ENCODE measurements around the gene ACY1. TPM values are rescaled to one million over a fixed set of nuclear protein-coding genes. Genes with fewer than 3 reads are reported as not detected.

Gene ACY1
- total RNA-seq, 1 experiment from 2014 or later = 50.3 TPM

DNA sequence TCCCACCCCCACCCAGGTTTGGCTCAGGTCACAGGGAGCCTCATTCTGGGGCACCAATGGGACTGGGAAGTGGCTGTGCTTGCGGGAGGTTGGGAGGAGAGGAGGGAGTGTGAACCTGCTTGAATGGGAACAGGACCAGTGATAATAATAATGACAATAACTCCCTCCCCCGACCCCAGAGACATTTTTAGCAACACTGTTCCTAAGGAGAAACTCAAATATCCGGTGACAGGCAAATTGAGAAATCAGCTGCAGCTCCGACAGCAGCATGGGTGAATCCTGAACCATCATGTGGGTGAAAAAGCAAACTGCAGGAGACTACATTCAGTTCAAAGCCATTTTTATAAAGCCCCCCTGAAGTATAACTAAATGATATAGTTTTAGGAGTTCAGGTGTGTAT lies 24.0 kb downstream of the ACY1 start:
- TF ChIP-seq SIN3A (IDR thresholded peaks at IDR 0.05; ENCODE audit: borderline replicate concordance, insufficient read depth, low read depth, low read length) (no peak), POLR2AphosphoS5 (IDR thresholded peaks at IDR 0.05; ENCODE audit: low read depth, low read length) (no peak), CTCF (IDR thresholded peaks at IDR 0.05) (no peak), TCF7L2 (IDR thresholded peaks at IDR 0.05; ENCODE audit: low read depth, low read length) (no peak), REST (IDR thresholded peaks at IDR 0.05; ENCODE audit: insufficient read depth in 1 of 2, low read depth in 2 of 2, low read length in 1 of 2) (no peak)
- H3K4me3 ChIP-seq (ENCODE audit: low read depth in 2 of 2, low read length in 2 of 2) = no peak overlapping the region
- intact Hi-C loops (cut with micrococcal nuclease; ENCODE audit: unreplicated experiment) = loop anchor here (10.0 kb wide), 1 partner anchor 48 kb away; the partner anchor contains the start of gene DUSP7
- in situ Hi-C loops (cut with HindIII; ENCODE audit: low pct_unique_long_range_greater_than_20kb, low sequenced_read_pairs) = no loop called here
- H3K9me3 ChIP-seq (ENCODE audit: control insufficient read depth, insufficient read depth, low read depth, low read length) = no peaks in the 10 kb centered on the region
- CTCF ChIA-PET = no interaction called here
- no peaks in the 10 kb centered on the region for H3K27me3 ChIP-seq (ENCODE audit: control insufficient read depth, insufficient read depth, low read length)
- H3K36me3 ChIP-seq (ENCODE audit: control insufficient read depth, insufficient read depth, low read length) = no peaks in the 10 kb centered on the region
- BruUV-seq (replicated peaks) = no TSS peak
- no peak for DNase-seq (ENCODE audit: low read depth, low spot score)
- no peaks in the 10 kb centered on the region for H3K4me1 ChIP-seq (ENCODE audit: control insufficient read depth, insufficient read depth, low read length)
- POLR2A ChIA-PET = interaction anchor here (0.6 kb wide), 1 partner anchor 66 kb away, joined by 5 read pairs; the partner anchor contains the start of gene RRP9
- no peak for ATAC-seq
- no peak overlapping the region for H3K27ac ChIP-seq (ENCODE audit: low read length)

GRCh38 chr3:52010431-52010830 lies 27.1 kb downstream of the ACY1 start:
- Histone ChIP-seq H3K9me3 (ENCODE audit: control insufficient read depth, insufficient read depth, low read depth, low read length) (no peaks in the 10 kb centered on the region), H3K27me3 (ENCODE audit: control insufficient read depth, insufficient read depth, low read length) (no peaks in the 10 kb centered on the region), H3K27ac (ENCODE audit: low read length) (no peak overlapping the region), H3K4me3 (ENCODE audit: low read depth in 2 of 2, low read length in 2 of 2) (no peak overlapping the region), H3K36me3 (ENCODE audit: control insufficient read depth, insufficient read depth, low read length) (no peaks in the 10 kb centered on the region), H3K4me1 (ENCODE audit: control insufficient read depth, insufficient read depth, low read length) (no peaks in the 10 kb centered on the region)
- in situ Hi-C loops (cut with HindIII; ENCODE audit: low pct_unique_long_range_greater_than_20kb, low sequenced_read_pairs) (no loop called here), intact Hi-C loops (cut with micrococcal nuclease; ENCODE audit: unreplicated experiment) (no loop called here)
- TF ChIP-seq REST (IDR thresholded peaks at IDR 0.05; ENCODE audit: insufficient read depth in 1 of 2, low read depth in 2 of 2, low read length in 1 of 2) (no peak), SIN3A (IDR thresholded peaks at IDR 0.05; ENCODE audit: borderline replicate concordance, insufficient read depth, low read depth, low read length) (no peak), POLR2AphosphoS5 (IDR thresholded peaks at IDR 0.05; ENCODE audit: low read depth, low read length) (no peak), CTCF (IDR thresholded peaks at IDR 0.05) (no peak), TCF7L2 (IDR thresholded peaks at IDR 0.05; ENCODE audit: low read depth, low read length) (no peak)
- no peak for ATAC-seq
- POLR2A ChIA-PET = no interaction called here
- BruUV-seq (replicated peaks) = no TSS peak
- DNase-seq (ENCODE audit: low read depth, low spot score) = no peak
- CTCF ChIA-PET = no interaction called here

All from Panc1 (cell line).